Measurements from ENCODE around the gene RDH13.

DNA sequence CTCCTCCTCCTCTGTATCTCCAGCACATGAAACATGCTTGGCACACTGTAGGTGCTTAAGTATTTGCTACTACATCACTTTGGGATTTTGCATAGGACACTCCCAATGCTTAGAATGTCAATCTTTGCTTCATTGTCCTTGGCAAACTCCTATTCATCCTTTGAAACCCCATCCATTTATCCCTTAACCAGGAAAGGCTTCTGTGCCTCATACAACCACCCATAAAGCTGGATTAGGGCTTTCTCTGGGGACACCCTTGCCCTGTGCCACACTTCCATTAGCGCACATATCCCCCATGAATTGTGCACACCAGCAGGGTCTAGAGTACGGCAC lies 6.9 kb upstream of the RDH13 start:
- TF ChIP-seq, protein P1, sequence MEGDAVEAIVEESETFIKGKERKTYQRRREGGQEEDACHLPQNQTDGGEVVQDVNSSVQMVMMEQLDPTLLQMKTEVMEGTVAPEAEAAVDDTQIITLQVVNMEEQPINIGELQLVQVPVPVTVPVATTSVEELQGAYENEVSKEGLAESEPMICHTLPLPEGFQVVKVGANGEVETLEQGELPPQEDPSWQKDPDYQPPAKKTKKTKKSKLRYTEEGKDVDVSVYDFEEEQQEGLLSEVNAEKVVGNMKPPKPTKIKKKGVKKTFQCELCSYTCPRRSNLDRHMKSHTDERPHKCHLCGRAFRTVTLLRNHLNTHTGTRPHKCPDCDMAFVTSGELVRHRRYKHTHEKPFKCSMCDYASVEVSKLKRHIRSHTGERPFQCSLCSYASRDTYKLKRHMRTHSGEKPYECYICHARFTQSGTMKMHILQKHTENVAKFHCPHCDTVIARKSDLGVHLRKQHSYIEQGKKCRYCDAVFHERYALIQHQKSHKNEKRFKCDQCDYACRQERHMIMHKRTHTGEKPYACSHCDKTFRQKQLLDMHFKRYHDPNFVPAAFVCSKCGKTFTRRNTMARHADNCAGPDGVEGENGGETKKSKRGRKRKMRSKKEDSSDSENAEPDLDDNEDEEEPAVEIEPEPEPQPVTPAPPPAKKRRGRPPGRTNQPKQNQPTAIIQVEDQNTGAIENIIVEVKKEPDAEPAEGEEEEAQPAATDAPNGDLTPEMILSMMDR (IDR thresholded peaks at IDR 0.05), result no peak
- TF ChIP-seq POLR2A (IDR thresholded peaks at IDR 0.05), result no peak

All from heart left ventricle (tissue), 13 donors.